Measurements from ENCODE around the gene FBXW7. TPM values are rescaled to one million over a fixed set of nuclear protein-coding genes. Genes with fewer than 3 reads are reported as not detected.

FBXW7 gene
- total and polyA plus RNA-seq, 2 donors (not counting 1 experiment from before 2014, with no cell fraction given), result 23.0 to 125 TPM

DNA sequence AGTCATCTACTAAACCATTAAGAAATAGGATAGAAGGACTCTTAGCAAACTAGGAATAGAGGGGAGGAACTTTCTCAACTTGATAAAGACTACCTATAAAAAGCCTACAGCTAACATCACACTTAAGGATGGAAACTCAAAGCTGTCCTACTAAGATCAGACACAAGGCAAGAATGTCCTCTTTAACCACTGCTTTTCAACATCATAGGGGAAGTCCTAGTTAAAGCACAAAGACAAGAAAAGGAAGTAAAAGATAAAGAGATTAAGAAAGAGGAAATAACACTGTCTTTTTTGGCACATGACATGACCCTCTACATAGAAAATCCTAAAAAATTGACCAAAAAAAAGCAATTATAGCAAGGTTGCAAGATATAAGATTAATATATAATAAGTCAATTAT is 136.6 kb downstream of the FBXW7 start:
- DNase-seq, result peak; percentile 47
- H4K20me1 ChIP-seq (ENCODE audit: control insufficient read depth, insufficient read depth, low read length, poor library complexity, severe bottlenecking), result no peaks in the 10 kb centered on the region
- H3K27ac Mint-ChIP-seq, result peak overlapping the region; percentile 54
- no peaks in the 10 kb centered on the region for H3K27me3 ChIP-seq (replicated peaks in 1 of 4; ENCODE audit: control extremely low read depth in 1 of 4, control insufficient read depth in 3 of 4, insufficient read depth in 4 of 4, low read length in 3 of 4)
- ChIA-PET CTCF (interaction anchor here (0.5 kb wide), 1 partner anchor 21 kb away, joined by 6 read pairs; no protein-coding TSS in a partner anchor), POLR2A (no interaction called here)
- H2AFZ ChIP-seq (ENCODE audit: insufficient read depth, low read depth, low read length, poor library complexity, severe bottlenecking), result no peak overlapping the region
- peaks cover 34% of the 10 kb centered on the region for H3K4me1 Mint-ChIP-seq
- H3K4me2 ChIP-seq (replicated peaks; ENCODE audit: low read depth, low read length, poor library complexity, severe bottlenecking), result peak overlapping the region; percentile 41
- H3K27ac ChIP-seq (ENCODE audit: low read length in 2 of 2), result peak overlapping the region; percentile 12 to 60
- ATAC-seq (ENCODE audit: low read depth), result peak; percentile 49
- H3K27me3 Mint-ChIP-seq, result no peaks in the 10 kb centered on the region
- TF ChIP-seq, protein P1, sequence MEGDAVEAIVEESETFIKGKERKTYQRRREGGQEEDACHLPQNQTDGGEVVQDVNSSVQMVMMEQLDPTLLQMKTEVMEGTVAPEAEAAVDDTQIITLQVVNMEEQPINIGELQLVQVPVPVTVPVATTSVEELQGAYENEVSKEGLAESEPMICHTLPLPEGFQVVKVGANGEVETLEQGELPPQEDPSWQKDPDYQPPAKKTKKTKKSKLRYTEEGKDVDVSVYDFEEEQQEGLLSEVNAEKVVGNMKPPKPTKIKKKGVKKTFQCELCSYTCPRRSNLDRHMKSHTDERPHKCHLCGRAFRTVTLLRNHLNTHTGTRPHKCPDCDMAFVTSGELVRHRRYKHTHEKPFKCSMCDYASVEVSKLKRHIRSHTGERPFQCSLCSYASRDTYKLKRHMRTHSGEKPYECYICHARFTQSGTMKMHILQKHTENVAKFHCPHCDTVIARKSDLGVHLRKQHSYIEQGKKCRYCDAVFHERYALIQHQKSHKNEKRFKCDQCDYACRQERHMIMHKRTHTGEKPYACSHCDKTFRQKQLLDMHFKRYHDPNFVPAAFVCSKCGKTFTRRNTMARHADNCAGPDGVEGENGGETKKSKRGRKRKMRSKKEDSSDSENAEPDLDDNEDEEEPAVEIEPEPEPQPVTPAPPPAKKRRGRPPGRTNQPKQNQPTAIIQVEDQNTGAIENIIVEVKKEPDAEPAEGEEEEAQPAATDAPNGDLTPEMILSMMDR (IDR thresholded peaks at IDR 0.05), result no peak
- no peak for TF ChIP-seq EZH2 (IDR thresholded peaks at IDR 0.05; ENCODE audit: borderline replicate concordance, insufficient read depth, low read depth, low read length, poor library complexity, severe bottlenecking)
- H3K9me3 Mint-ChIP-seq (ENCODE audit: insufficient read depth), result no peaks in the 10 kb centered on the region
- intact Hi-C loops (cut with micrococcal nuclease), result no loop called here
- peaks cover 0 to 4% of the 10 kb centered on the region in 2 experiments for H3K36me3 ChIP-seq (replicated peaks in 1 of 2; ENCODE audit: control extremely low read depth in 1 of 2, control insufficient read depth in 1 of 2, extremely low read depth in 1 of 2, insufficient read depth in 2 of 2, low read length in 1 of 2)
- peaks cover 17% of the 10 kb centered on the region for H3K79me2 ChIP-seq (ENCODE audit: control insufficient read depth, insufficient read depth, low read length)
- no peak overlapping the region for H3K4me3 ChIP-seq (ENCODE audit: control extremely low read depth in 1 of 5, extremely low read depth in 1 of 5, insufficient read depth in 1 of 5, low read depth in 2 of 5, low read length in 4 of 5)
- peaks cover 12 to 14% of the 10 kb centered on the region in 2 donors for H3K4me1 ChIP-seq (ENCODE audit: control insufficient read depth in 2 of 2, insufficient read depth in 2 of 2, low read length in 2 of 2)
- peak overlapping the region; percentile 38 for H3K4me3 Mint-ChIP-seq
- peak overlapping the region; percentile 21 for H3K9ac ChIP-seq (ENCODE audit: low read length)
- no peaks in the 10 kb centered on the region for H3K9me3 ChIP-seq (ENCODE audit: control extremely low read depth in 1 of 3, control insufficient read depth in 2 of 3, insufficient read depth in 1 of 3, low read length in 2 of 3)

DNA sequence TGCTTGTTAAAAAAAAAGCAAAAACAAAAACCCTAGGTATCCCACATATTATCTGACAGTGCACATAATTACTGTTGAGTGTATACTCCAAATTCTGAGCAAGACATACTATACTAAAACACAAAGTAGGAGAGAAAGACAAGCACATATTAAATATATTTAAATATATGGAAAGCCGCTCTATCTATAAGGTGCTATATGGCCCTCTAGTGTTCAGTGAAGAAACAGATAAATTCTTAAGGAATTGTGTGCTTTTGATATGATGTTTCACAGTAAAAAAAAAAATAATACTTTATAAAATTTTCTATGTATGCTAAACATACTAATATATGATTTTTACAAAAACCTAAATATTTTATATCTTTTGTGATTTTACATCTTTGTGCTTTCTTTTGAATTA is 137.8 kb downstream of the FBXW7 start:
- H3K9me3 Mint-ChIP-seq (ENCODE audit: insufficient read depth), result no peaks in the 10 kb centered on the region
- peaks cover 22% of the 10 kb centered on the region for H3K79me2 ChIP-seq (ENCODE audit: control insufficient read depth, insufficient read depth, low read length)

More for the DNA sequence above, 137.8 kb downstream of the FBXW7 start:
- no peak overlapping the region for H3K4me3 Mint-ChIP-seq
- peaks cover 0 to 4% of the 10 kb centered on the region in 2 experiments for H3K36me3 ChIP-seq (replicated peaks in 1 of 2; ENCODE audit: control extremely low read depth in 1 of 2, control insufficient read depth in 1 of 2, extremely low read depth in 1 of 2, insufficient read depth in 2 of 2, low read length in 1 of 2)
- peaks cover 12 to 14% of the 10 kb centered on the region in 2 donors for H3K4me1 ChIP-seq (ENCODE audit: control insufficient read depth in 2 of 2, insufficient read depth in 2 of 2, low read length in 2 of 2)
- no peak overlapping the region for H3K4me3 ChIP-seq (ENCODE audit: control extremely low read depth in 1 of 5, extremely low read depth in 1 of 5, insufficient read depth in 1 of 5, low read depth in 2 of 5, low read length in 4 of 5)
- TF ChIP-seq EZH2 (IDR thresholded peaks at IDR 0.05; ENCODE audit: borderline replicate concordance, insufficient read depth, low read depth, low read length, poor library complexity, severe bottlenecking), result no peak
- TF ChIP-seq, protein P1 (IDR thresholded peaks at IDR 0.05), result peak; percentile 52
- H3K9ac ChIP-seq (ENCODE audit: low read length), result no peak overlapping the region
- ATAC-seq (ENCODE audit: low read depth) (no peak), DNase-seq (no peak)
- H3K27me3 Mint-ChIP-seq, result no peaks in the 10 kb centered on the region
- intact Hi-C loops (cut with micrococcal nuclease), result no loop called here
- H2AFZ ChIP-seq (ENCODE audit: insufficient read depth, low read depth, low read length, poor library complexity, severe bottlenecking), result no peak overlapping the region
- no peak overlapping the region for H3K4me2 ChIP-seq (replicated peaks; ENCODE audit: low read depth, low read length, poor library complexity, severe bottlenecking)
- CTCF ChIA-PET, result interaction anchor here (0.7 kb wide), 1 partner anchor 25 kb away, joined by 4 read pairs; no protein-coding TSS in a partner anchor
- POLR2A ChIA-PET, result no interaction called here
- H3K27me3 ChIP-seq (replicated peaks in 1 of 4; ENCODE audit: control extremely low read depth in 1 of 4, control insufficient read depth in 3 of 4, insufficient read depth in 4 of 4, low read length in 3 of 4), result no peaks in the 10 kb centered on the region
- no CpG with 5 or more reads among the region's 1 CpG for WGBS (ENCODE audit: insufficient coverage)
- H3K4me1 Mint-ChIP-seq, result peaks cover 38% of the 10 kb centered on the region
- no peaks in the 10 kb centered on the region for H3K9me3 ChIP-seq (ENCODE audit: control extremely low read depth in 1 of 3, control insufficient read depth in 2 of 3, insufficient read depth in 1 of 3, low read length in 2 of 3)
- no peak overlapping the region for H3K27ac Mint-ChIP-seq
- no peak overlapping the region for H3K27ac ChIP-seq (ENCODE audit: low read length in 2 of 2)
- no peaks in the 10 kb centered on the region for H4K20me1 ChIP-seq (ENCODE audit: control insufficient read depth, insufficient read depth, low read length, poor library complexity, severe bottlenecking)
